Activated CD4-positive, alpha-beta memory T cell treated with anti-CD3 and anti-CD28 coated beads, Interleukin-2, amount 10 ng/mL, durations not matched to agents 7 days and 5 days (primary cell): ENCODE measurements around the gene ZNF358. TPM values are rescaled to one million over a fixed set of nuclear protein-coding genes. Genes with fewer than 3 reads are reported as not detected.

Source experiments
- CTCF ChIA-PET: fragments of 350-600 bp; sonication (Branson Sonifier 250); formaldehyde crosslinking; loops from one replicate; lab custom pipeline; 2021; ENCODE audit warnings: antibody characterized with exemption, inconsistent platforms; lab: Charles Lee
- POLR2A ChIA-PET: fragments of 350-600 bp; sonication (Branson Sonifier 250); formaldehyde crosslinking; loops from one replicate; lab custom pipeline; 2021; ENCODE audit warnings: antibody characterized with exemption; lab: Charles Lee
- DNase-seq: peaks from one replicate; pipeline ENCODE4 v3.0.0-alpha.2; 2020
- H3K27ac Mint-ChIP-seq: one replicate; pipeline ENCODE4 v1.8.0; 2021; ENCODE audit warnings: mild to moderate bottlenecking, mixed read lengths
- H3K27me3 Mint-ChIP-seq: one replicate; pipeline ENCODE4 v1.8.0; 2021; ENCODE audit warnings: mixed read lengths
- H3K36me3 Mint-ChIP-seq: one replicate; pipeline ENCODE4 v1.8.0; 2021; ENCODE audit warnings: low read depth, mixed read lengths
- H3K4me1 Mint-ChIP-seq: one replicate; pipeline ENCODE4 v1.8.0; 2021; ENCODE audit warnings: mixed read lengths
- H3K4me3 Mint-ChIP-seq: one replicate; pipeline ENCODE4 v1.8.0; 2021; ENCODE audit warnings: mild to moderate bottlenecking, mixed read lengths
- H3K9me3 Mint-ChIP-seq: one replicate; pipeline ENCODE4 v1.8.0; 2021; ENCODE audit warnings: mixed read lengths
- total RNA-seq, 2 experiments: library from RNA; stranded (reverse); gene quantifications; one replicate each; pipeline ENCODE4 v1.2.3, GENCODE V29; 2021

ZNF358 gene
- total RNA-seq, 2 experiments from 2014 or later, result 5.5 to 7.5 TPM

GRCh38 chr19:7550169-7550770 lies 34.4 kb downstream of the ZNF358 start:
- ChIA-PET CTCF (no interaction called here), POLR2A (interaction anchor here (1.1 kb wide), 1 partner anchor 9 kb away, joined by 3 read pairs; no protein-coding TSS in a partner anchor)
- H3K4me3 Mint-ChIP-seq, result no peak overlapping the region
- DNase-seq, result no peak
- H3K9me3 Mint-ChIP-seq, result no peaks in the 10 kb centered on the region
- H3K27ac Mint-ChIP-seq, result no peak overlapping the region
- peaks cover 22% of the 10 kb centered on the region for H3K4me1 Mint-ChIP-seq
- H3K27me3 Mint-ChIP-seq, result no peaks in the 10 kb centered on the region
- H3K36me3 Mint-ChIP-seq, result peaks cover 52% of the 10 kb centered on the region

GRCh38 chr19:7550987-7551761 lies 35.3 kb downstream of the ZNF358 start:
- H3K4me3 Mint-ChIP-seq, result no peak overlapping the region
- DNase-seq, result no peak
- ChIA-PET POLR2A (no interaction called here), CTCF (no interaction called here)
- no peaks in the 10 kb centered on the region for H3K27me3 Mint-ChIP-seq
- peaks cover 14% of the 10 kb centered on the region for H3K4me1 Mint-ChIP-seq
- peaks cover 53% of the 10 kb centered on the region for H3K36me3 Mint-ChIP-seq
- H3K9me3 Mint-ChIP-seq, result no peaks in the 10 kb centered on the region
- no peak overlapping the region for H3K27ac Mint-ChIP-seq

- H3K9me3 Mint-ChIP-seq, result no peaks in the 10 kb centered on the region
- DNase-seq, result no peak
- H3K4me3 Mint-ChIP-seq, result no peak overlapping the region
- peaks cover 6% of the 10 kb centered on the region for H3K4me1 Mint-ChIP-seq
- H3K27ac Mint-ChIP-seq, result peak overlapping the region; percentile 38
- CTCF ChIA-PET, result interaction anchor here (0.6 to 1.2 kb wide), 2 partner anchors 16 to 58 kb away, joined by 4 to 6 read pairs; no protein-coding TSS in a partner anchor
- POLR2A ChIA-PET, result no interaction called here
- no peaks in the 10 kb centered on the region for H3K27me3 Mint-ChIP-seq
- H3K36me3 Mint-ChIP-seq, result peaks cover 60% of the 10 kb centered on the region
These were observed 36.9 kb downstream of the ZNF358 start for GRCh38 chr19:7552781-7553180.

GRCh38 chr19:7554565-7554964 lies 38.7 kb downstream of the ZNF358 start:
- H3K27ac Mint-ChIP-seq, result no peak overlapping the region
- H3K36me3 Mint-ChIP-seq, result peaks cover 74% of the 10 kb centered on the region
- no peak overlapping the region for H3K4me3 Mint-ChIP-seq
- POLR2A ChIA-PET, result no interaction called here
- CTCF ChIA-PET, result interaction anchor here (1.2 kb wide), 1 partner anchor 14 kb away, joined by 5 read pairs; no protein-coding TSS in a partner anchor
- H3K9me3 Mint-ChIP-seq, result no peaks in the 10 kb centered on the region
- no peak for DNase-seq
- no peaks in the 10 kb centered on the region for H3K27me3 Mint-ChIP-seq
- H3K4me1 Mint-ChIP-seq, result peaks cover 6% of the 10 kb centered on the region

- CTCF ChIA-PET, result interaction anchor here (1.2 kb wide), 1 partner anchor 13 kb away, joined by 5 read pairs; no protein-coding TSS in a partner anchor
- Mint-ChIP-seq H3K27ac (no peak overlapping the region), H3K4me3 (no peak overlapping the region), H3K4me1 (peaks cover 7% of the 10 kb centered on the region), H3K27me3 (no peaks in the 10 kb centered on the region), H3K9me3 (no peaks in the 10 kb centered on the region), H3K36me3 (peaks cover 70% of the 10 kb centered on the region)
- POLR2A ChIA-PET, result no interaction called here
- peak; percentile 26 for DNase-seq
These were observed 39.3 kb downstream of the ZNF358 start for GRCh38 chr19:7554990-7555864.

- peaks cover 63% of the 10 kb centered on the region for H3K36me3 Mint-ChIP-seq
- CTCF ChIA-PET, result no interaction called here
These were observed 40.9 kb downstream of the ZNF358 start for GRCh38 chr19:7556696-7557315.

GRCh38 chr19:7558667-7559066 lies 42.8 kb downstream of the ZNF358 start:
- no peak overlapping the region for H3K4me3 Mint-ChIP-seq
- ChIA-PET CTCF (interaction anchor here (1.4 to 1.8 kb wide), 2 partner anchors 10 to 11 kb away, joined by 6 to 10 read pairs; no protein-coding TSS in a partner anchor), POLR2A (no interaction called here)

More at GRCh38 chr19:7556696-7557315, 40.9 kb downstream of the ZNF358 start:
- H3K4me1 Mint-ChIP-seq, result peaks cover 7% of the 10 kb centered on the region
- H3K4me3 Mint-ChIP-seq, result no peak overlapping the region
- no peak for DNase-seq
- no peaks in the 10 kb centered on the region for H3K27me3 Mint-ChIP-seq
- no peaks in the 10 kb centered on the region for H3K9me3 Mint-ChIP-seq
- POLR2A ChIA-PET, result no interaction called here
- no peak overlapping the region for H3K27ac Mint-ChIP-seq

GRCh38 chr19:7559102-7559501 lies 43.2 kb downstream of the ZNF358 start:
- Mint-ChIP-seq H3K4me1 (peaks cover 3% of the 10 kb centered on the region), H3K27ac (no peak overlapping the region), H3K27me3 (no peaks in the 10 kb centered on the region), H3K36me3 (peaks cover 59% of the 10 kb centered on the region), H3K9me3 (no peaks in the 10 kb centered on the region), H3K4me3 (no peak overlapping the region)
- CTCF ChIA-PET, result interaction anchor here (1.8 kb wide), 1 partner anchor 10 kb away, joined by 10 read pairs; no protein-coding TSS in a partner anchor
- no peak for DNase-seq
- POLR2A ChIA-PET, result interaction anchor here (1.2 kb wide), 1 partner anchor 9 kb away, joined by 3 read pairs; no protein-coding TSS in a partner anchor

More at GRCh38 chr19:7558667-7559066, 42.8 kb downstream of the ZNF358 start:
- Mint-ChIP-seq H3K4me1 (peaks cover 3% of the 10 kb centered on the region), H3K27me3 (no peaks in the 10 kb centered on the region), H3K36me3 (peaks cover 60% of the 10 kb centered on the region), H3K27ac (no peak overlapping the region), H3K9me3 (no peaks in the 10 kb centered on the region)
- DNase-seq, result no peak

- ChIA-PET POLR2A (interaction anchor here (1.0 to 1.2 kb wide), 2 partner anchors 8 to 10 kb away, joined by 3 to 5 read pairs; no protein-coding TSS in a partner anchor), CTCF (interaction anchor here (1.8 kb wide), 1 partner anchor 9 kb away, joined by 10 read pairs; no protein-coding TSS in a partner anchor)
- no peaks in the 10 kb centered on the region for H3K9me3 Mint-ChIP-seq
- no peak overlapping the region for H3K4me3 Mint-ChIP-seq
- no peak overlapping the region for H3K27ac Mint-ChIP-seq
- peaks cover 53% of the 10 kb centered on the region for H3K36me3 Mint-ChIP-seq
- H3K4me1 Mint-ChIP-seq, result peaks cover 3% of the 10 kb centered on the region
- DNase-seq, result no peak
- no peaks in the 10 kb centered on the region for H3K27me3 Mint-ChIP-seq
These were observed 44.4 kb downstream of the ZNF358 start for GRCh38 chr19:7560255-7560654.

- Mint-ChIP-seq H3K27ac (no peak overlapping the region), H3K4me1 (peaks cover 3% of the 10 kb centered on the region), H3K9me3 (no peaks in the 10 kb centered on the region), H3K27me3 (no peaks in the 10 kb centered on the region), H3K4me3 (no peak overlapping the region), H3K36me3 (peaks cover 44% of the 10 kb centered on the region)
- POLR2A ChIA-PET, result no interaction called here
- CTCF ChIA-PET, result no interaction called here
- DNase-seq, result no peak
These were observed 45.4 kb downstream of the ZNF358 start for GRCh38 chr19:7561325-7561724.

GRCh38 chr19:7562646-7563393 lies 46.9 kb downstream of the ZNF358 start:
- no peak for DNase-seq

More at GRCh38 chr19:7562646-7563393, 46.9 kb downstream of the ZNF358 start:
- H3K36me3 Mint-ChIP-seq, result peaks cover 33% of the 10 kb centered on the region
- ChIA-PET POLR2A (no interaction called here), CTCF (interaction anchor here (0.6 kb wide), 1 partner anchor 40 kb away, joined by 3 read pairs; no protein-coding TSS in a partner anchor)
- H3K4me1 Mint-ChIP-seq, result peaks cover 3% of the 10 kb centered on the region
- H3K4me3 Mint-ChIP-seq, result no peak overlapping the region
- H3K27me3 Mint-ChIP-seq, result no peaks in the 10 kb centered on the region
- H3K9me3 Mint-ChIP-seq, result no peaks in the 10 kb centered on the region
- H3K27ac Mint-ChIP-seq, result no peak overlapping the region
